Parathyroid adenoma (tissue), 2 donors: ENCODE results near the gene FICD.

Source experiments
- H2AFZ ChIP-seq: fragments of 300-600 bp; sonication (generic); one replicate; pipeline ENCODE4 v1.7.0; 2017; ENCODE audit warnings: antibody characterized with exemption, mild to moderate bottlenecking
- H3K27ac ChIP-seq: fragments of 300-600 bp; sonication (generic); one replicate; pipeline ENCODE4 v1.7.0; 2017
- H3K27me3 ChIP-seq: fragments of 300-600 bp; sonication (generic); one replicate; pipeline ENCODE4 v1.7.0; 2017; ENCODE audit warnings: low read length; ENCODE audit not compliant: control insufficient read depth, insufficient read depth
- H3K36me3 ChIP-seq: fragments of 300-600 bp; sonication (generic); one replicate; pipeline ENCODE4 v1.7.0; 2017; ENCODE audit warnings: low read length; ENCODE audit not compliant: control insufficient read depth, insufficient read depth
- H3K4me1 ChIP-seq: fragments of 300-600 bp; sonication (generic); one replicate; pipeline ENCODE4 v1.7.0; 2017; ENCODE audit warnings: control low read depth
- H3K4me2 ChIP-seq: fragments of 300-600 bp; sonication (generic); one replicate; pipeline ENCODE4 v1.7.0; 2017; ENCODE audit warnings: low read length
- H3K4me3 ChIP-seq: fragments of 300-600 bp; sonication (generic); one replicate; pipeline ENCODE4 v1.7.0; 2017; ENCODE audit warnings: low read depth, low read length
- H3K79me2 ChIP-seq: fragments of 300-600 bp; sonication (generic); one replicate; pipeline ENCODE4 v1.7.0; 2017; ENCODE audit warnings: control low read depth
- H3K9ac ChIP-seq: fragments of 300-600 bp; sonication (generic); one replicate; pipeline ENCODE4 v1.7.0; 2017; ENCODE audit warnings: mild to moderate bottlenecking
- H3K9me3 ChIP-seq: fragments of 300-600 bp; sonication (generic); one replicate; pipeline ENCODE4 v1.7.0; 2017; ENCODE audit warnings: low read length; ENCODE audit not compliant: control insufficient read depth
- TF ChIP-seq, protein P1 (sequence below): fragments of 300-600 bp; sonication (generic); IDR thresholded peaks from one replicate; pipeline ENCODE4 v1.7.0; 2017; ENCODE audit warnings: antibody characterized with exemption, mild to moderate bottlenecking
- donor health status: primary hyperparathyroidism.

FICD gene

DNA sequence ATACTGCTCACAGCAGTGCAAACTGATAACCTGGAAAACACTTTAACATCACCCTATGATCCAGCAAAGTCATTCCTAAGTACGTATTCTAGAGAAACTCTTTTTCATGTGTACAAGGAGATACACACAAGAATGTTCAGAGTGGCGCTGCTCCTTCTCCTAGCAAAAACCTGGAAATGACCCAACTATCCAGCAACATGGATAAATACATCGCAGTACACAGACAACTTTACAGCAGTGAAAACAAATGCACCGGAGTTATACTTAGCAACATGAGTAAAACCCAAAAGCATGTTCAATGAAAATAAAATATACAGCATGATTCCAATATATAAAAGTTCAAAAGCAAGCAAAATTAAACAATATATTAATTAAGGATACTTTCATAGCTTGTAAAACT lies 27.2 kb downstream of the FICD start:
- TF ChIP-seq, protein P1, sequence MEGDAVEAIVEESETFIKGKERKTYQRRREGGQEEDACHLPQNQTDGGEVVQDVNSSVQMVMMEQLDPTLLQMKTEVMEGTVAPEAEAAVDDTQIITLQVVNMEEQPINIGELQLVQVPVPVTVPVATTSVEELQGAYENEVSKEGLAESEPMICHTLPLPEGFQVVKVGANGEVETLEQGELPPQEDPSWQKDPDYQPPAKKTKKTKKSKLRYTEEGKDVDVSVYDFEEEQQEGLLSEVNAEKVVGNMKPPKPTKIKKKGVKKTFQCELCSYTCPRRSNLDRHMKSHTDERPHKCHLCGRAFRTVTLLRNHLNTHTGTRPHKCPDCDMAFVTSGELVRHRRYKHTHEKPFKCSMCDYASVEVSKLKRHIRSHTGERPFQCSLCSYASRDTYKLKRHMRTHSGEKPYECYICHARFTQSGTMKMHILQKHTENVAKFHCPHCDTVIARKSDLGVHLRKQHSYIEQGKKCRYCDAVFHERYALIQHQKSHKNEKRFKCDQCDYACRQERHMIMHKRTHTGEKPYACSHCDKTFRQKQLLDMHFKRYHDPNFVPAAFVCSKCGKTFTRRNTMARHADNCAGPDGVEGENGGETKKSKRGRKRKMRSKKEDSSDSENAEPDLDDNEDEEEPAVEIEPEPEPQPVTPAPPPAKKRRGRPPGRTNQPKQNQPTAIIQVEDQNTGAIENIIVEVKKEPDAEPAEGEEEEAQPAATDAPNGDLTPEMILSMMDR, result no peak
- Histone ChIP-seq H3K9ac (no peak overlapping the region), H3K27ac (no peak overlapping the region), H3K4me1 (peaks cover 3% of the 10 kb centered on the region), H3K9me3 (no peaks in the 10 kb centered on the region), H3K4me2 (no peak overlapping the region), H3K27me3 (no peaks in the 10 kb centered on the region), H3K4me3 (no peak overlapping the region), H3K36me3 (no peaks in the 10 kb centered on the region), H3K79me2 (peaks cover 27% of the 10 kb centered on the region), H2AFZ (no peak overlapping the region)

DNA sequence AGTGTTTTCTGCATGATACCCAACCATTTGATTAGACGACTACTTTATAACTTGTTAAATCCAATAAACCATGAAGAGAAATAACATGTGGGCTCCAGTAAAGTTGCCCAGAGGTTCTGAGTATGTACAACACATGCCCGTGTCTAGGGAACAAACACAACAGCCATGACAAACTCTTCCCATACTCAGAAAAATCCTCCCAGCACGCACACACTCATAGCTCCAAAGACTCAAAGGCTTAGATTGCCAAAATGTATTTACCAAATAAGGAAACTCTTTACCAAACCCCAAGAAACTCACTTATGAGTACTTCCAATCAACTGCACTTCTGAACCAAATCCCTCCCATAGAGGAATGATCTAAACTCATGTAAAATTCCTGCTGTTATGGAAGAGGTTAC lies 28.6 kb downstream of the FICD start:
- Histone ChIP-seq H3K4me1 (peaks cover 3% of the 10 kb centered on the region), H3K79me2 (peaks cover 35% of the 10 kb centered on the region), H3K4me3 (no peak overlapping the region), H3K9ac (no peak overlapping the region), H3K4me2 (no peak overlapping the region), H2AFZ (no peak overlapping the region), H3K27me3 (no peaks in the 10 kb centered on the region), H3K27ac (no peak overlapping the region), H3K9me3 (no peaks in the 10 kb centered on the region), H3K36me3 (no peaks in the 10 kb centered on the region)
- TF ChIP-seq, protein P1, result no peak

DNA sequence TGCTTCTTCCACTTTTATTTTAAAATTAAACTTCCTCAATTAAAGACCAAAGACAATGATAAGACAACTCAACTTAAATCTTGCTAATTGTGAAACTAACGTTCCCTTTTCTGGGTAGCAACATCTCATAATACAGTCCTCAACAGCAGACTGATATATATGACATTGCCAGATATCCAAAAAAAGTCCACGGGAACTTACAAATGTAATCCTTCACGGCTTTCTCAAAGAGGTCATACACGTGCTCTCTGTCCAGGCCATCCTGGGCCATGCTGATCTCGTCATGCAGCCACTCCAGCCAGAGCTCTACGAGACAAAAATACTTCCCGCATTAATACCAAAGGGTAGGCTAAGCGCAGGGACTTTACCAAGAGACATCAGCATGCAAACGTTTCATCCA lies 32.6 kb downstream of the FICD start:
- Histone ChIP-seq H3K27ac (no peak overlapping the region), H2AFZ (no peak overlapping the region), H3K4me3 (no peak overlapping the region), H3K4me1 (peaks cover 3% of the 10 kb centered on the region), H3K79me2 (peaks cover 59% of the 10 kb centered on the region), H3K4me2 (no peak overlapping the region), H3K9me3 (no peaks in the 10 kb centered on the region), H3K9ac (no peak overlapping the region), H3K27me3 (no peaks in the 10 kb centered on the region), H3K36me3 (no peaks in the 10 kb centered on the region)
- TF ChIP-seq, protein P1, result no peak

DNA sequence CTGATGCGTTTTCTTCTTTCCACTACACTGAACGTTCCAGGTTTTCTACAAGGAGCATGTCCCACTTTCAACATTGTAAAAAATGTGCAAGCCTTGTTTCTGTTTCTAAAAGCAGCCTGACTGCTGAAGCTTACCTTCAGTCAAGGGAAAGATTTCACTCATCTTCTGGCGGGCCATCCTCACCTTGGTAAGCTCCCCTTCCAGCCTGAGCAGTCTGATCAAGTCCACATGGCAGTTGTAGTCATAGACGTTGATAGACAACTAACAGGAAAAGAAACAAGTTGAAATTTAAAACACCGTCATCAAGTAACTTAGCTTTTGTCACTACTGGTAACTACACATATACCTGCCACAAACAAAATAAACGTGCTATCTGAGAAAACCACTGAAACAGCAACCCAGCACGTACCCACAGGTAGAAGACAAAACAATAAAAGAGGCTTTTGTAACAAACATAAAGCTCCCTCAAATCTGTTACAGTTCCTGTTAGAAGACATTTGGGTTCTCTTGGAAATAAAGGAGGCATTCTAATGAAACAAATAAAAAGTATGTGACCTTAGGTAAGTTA lies 34.0 kb downstream of the FICD start:
- Histone ChIP-seq H3K27me3 (no peaks in the 10 kb centered on the region), H3K9ac (no peak overlapping the region), H3K4me1 (peaks cover 7% of the 10 kb centered on the region), H3K27ac (no peak overlapping the region), H3K4me3 (no peak overlapping the region), H3K4me2 (no peak overlapping the region), H3K79me2 (peaks cover 64% of the 10 kb centered on the region), H3K36me3 (no peaks in the 10 kb centered on the region), H2AFZ (no peak overlapping the region), H3K9me3 (no peaks in the 10 kb centered on the region)
- TF ChIP-seq, protein P1, result no peak

DNA sequence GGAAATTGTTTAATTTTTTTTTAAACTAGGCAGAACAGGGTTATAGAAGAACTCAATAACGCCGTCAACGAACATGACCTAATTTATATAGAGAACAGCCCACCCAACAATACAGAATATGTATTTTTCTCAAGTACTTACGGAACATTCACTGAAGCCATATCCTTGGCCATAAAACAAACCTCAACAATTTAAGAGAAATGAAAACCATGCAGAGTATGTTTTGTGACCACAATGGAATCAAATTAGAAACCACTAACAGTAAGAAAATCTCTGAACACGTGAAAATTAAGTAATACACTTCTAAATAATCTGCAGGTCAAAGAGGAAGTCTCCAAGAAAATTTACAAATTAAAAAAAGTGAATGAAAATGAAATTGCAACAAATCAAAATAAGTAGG lies 36.5 kb downstream of the FICD start:
- Histone ChIP-seq H3K36me3 (no peaks in the 10 kb centered on the region), H3K4me2 (no peak overlapping the region), H3K27me3 (no peaks in the 10 kb centered on the region), H3K4me3 (no peak overlapping the region), H3K27ac (no peak overlapping the region), H2AFZ (no peak overlapping the region), H3K4me1 (peaks cover 13% of the 10 kb centered on the region), H3K9me3 (no peaks in the 10 kb centered on the region), H3K79me2 (peaks cover 66% of the 10 kb centered on the region), H3K9ac (no peak overlapping the region)
- TF ChIP-seq, protein P1, result no peak
